Activated naive CD4-positive, alpha-beta T cell treated with anti-CD3 and anti-CD28 coated beads, Interleukin-2, amount 50 U/mL, for 24 hours (primary cell): Measurements from ENCODE around the gene P2RX1.

Experiments used
- H3K27ac Mint-ChIP-seq: one replicate; pipeline ENCODE4 v1.8.0; 2021; ENCODE audit warnings: mild to moderate bottlenecking, mixed read lengths
- H3K27me3 Mint-ChIP-seq: one replicate; pipeline ENCODE4 v1.8.0; 2021; ENCODE audit warnings: mixed read lengths
- H3K36me3 Mint-ChIP-seq: one replicate; pipeline ENCODE4 v1.8.0; 2021; ENCODE audit warnings: mixed read lengths
- H3K4me1 Mint-ChIP-seq: one replicate; pipeline ENCODE4 v1.8.0; 2021; ENCODE audit warnings: mixed read lengths
- H3K4me3 Mint-ChIP-seq: one replicate; pipeline ENCODE4 v1.8.0; 2021; ENCODE audit warnings: mild to moderate bottlenecking, mixed read lengths
- H3K9me3 Mint-ChIP-seq: one replicate; pipeline ENCODE4 v1.8.0; 2021; ENCODE audit warnings: mixed read lengths

P2RX1 gene

DNA sequence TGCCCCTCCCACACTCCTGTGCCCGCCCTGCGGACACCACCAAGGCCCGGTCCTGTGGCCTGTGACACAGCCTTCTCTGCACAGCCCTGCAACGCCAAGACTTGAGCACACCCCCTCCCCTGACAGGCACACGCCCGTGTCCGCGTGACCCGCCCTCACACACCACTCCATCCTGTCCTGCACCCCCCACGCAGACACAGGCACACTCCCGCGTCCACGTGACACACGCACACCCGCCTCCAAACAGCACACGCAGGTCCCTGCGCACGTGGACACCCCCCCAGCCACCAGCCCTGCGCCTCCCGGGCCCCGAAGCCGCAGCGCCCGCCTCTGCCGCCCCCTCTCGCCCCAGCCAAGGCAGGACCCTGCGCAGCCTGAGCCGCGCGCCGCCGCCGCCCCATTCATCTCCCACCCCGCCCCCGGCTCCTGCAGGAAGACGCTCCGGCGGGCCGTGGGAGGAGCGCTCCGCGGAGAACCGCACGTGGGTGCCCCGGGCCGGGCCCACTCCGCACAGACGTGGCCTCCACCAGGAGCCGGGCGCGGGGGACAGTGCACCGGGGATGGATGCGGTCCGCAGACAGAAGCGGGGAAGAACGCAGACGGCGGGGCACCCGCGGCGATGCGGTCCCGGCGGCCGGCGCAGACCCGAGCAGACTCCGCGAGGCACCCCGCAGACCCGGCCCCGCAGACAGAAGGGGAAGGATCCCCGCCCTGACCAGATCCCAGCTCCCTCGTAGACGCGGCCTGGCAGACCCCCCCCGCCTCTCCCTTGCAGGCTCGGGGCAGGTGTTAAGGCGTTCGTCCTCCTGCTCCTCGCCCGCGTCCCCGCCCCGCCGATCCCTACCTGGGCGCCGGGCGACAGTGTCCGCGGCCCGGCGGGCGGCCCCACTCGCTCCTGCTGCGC lies 23.9 kb downstream of the P2RX1 start:
- Mint-ChIP-seq H3K4me1 (peaks cover 36% of the 10 kb centered on the region), H3K27ac (peak overlapping the region; percentile 23), H3K9me3 (no peaks in the 10 kb centered on the region), H3K27me3 (no peaks in the 10 kb centered on the region), H3K4me3 (peak overlapping the region; percentile 73), H3K36me3 (no peaks in the 10 kb centered on the region)

DNA sequence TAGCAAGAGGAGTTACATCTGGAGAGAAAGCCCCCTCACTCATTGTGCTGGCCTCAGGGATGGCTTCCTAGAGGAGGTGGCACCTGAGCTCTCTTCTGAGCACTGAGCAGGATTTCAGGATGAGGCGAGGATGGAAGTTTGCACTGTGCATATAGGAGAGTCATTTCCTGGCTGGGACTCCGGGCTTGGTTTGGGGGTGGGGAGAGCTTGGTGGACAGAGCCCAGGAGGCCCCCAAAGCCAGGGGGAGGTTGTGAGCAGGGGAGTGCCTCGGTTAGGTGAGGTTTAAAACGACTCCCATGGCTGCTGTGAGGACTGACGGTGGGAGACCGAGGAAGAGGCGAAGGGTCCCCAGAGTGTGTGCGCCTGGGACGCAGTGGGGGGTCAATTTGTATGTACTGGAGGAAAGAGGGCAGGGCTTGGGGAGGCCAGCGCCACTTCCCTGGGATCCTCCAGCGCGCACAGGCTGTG lies 24.6 kb downstream of the P2RX1 start:
- Mint-ChIP-seq H3K27me3 (no peaks in the 10 kb centered on the region), H3K36me3 (no peaks in the 10 kb centered on the region), H3K27ac (peak overlapping the region; percentile 39), H3K4me3 (peak overlapping the region; percentile 73), H3K9me3 (no peaks in the 10 kb centered on the region), H3K4me1 (peaks cover 43% of the 10 kb centered on the region)

DNA sequence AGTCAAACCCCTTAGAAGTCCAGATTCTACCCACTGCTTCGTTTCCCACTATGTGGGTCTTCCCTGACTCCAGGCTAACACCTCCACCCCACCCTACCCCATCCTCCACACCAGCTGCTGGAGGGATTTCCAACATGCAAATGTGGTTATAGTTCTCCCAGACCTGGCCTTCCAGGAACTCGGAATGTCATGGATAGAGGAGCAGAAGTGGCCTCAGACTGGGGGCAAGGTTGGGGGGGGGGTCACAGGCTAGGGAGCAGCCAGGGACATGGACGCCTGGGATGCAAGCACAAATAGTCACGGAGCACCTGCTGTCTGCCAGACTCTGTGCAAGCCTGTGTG lies 25.4 kb downstream of the P2RX1 start:
- peaks cover 49% of the 10 kb centered on the region for H3K4me1 Mint-ChIP-seq
- H3K36me3 Mint-ChIP-seq, result no peaks in the 10 kb centered on the region
- no peaks in the 10 kb centered on the region for H3K9me3 Mint-ChIP-seq
- no peaks in the 10 kb centered on the region for H3K27me3 Mint-ChIP-seq
- H3K4me3 Mint-ChIP-seq, result peak overlapping the region; percentile 73
- H3K27ac Mint-ChIP-seq, result no peak overlapping the region

DNA sequence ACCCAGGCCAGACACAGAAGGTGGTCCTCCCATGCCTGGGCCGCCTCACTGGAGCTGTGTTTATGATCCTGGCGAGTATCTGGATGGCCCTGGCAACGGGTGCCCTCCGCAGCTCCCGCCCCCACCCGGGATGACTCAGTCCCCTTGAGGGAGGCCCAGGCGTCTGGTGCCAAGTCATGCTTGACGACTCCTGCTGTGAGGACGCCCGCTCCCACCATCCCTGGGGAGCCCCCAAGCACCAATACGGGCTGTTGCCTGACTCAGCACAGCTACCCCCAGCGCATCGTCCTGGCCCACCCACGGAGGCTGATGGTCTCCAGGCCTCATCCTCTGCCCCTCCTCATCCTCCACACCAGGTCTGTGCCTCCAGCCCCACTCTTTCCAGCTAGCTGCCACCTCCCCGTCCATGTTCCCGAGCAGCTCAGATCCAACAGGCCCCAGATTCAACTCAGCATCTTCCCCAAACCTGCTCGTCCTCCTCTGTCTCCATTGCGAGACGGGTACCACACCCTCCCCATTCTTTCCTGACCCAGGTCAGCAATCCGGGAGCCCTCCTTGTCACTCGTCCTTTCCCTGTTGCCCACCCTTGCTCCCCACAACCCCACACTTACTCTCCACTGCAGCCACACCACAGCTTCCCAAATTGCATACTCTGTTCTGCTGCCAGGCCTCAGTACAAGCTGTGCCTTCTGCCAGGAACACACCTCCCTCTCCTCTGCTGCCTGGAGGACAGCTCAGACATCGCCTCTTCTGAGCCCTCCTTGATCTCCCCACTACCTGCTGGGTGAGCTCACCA lies 26.0 kb downstream of the P2RX1 start:
- H3K9me3 Mint-ChIP-seq, result no peaks in the 10 kb centered on the region
- peaks cover 49% of the 10 kb centered on the region for H3K4me1 Mint-ChIP-seq
- no peaks in the 10 kb centered on the region for H3K27me3 Mint-ChIP-seq
- peak overlapping the region; percentile 73 for H3K4me3 Mint-ChIP-seq
- H3K36me3 Mint-ChIP-seq, result no peaks in the 10 kb centered on the region
- no peak overlapping the region for H3K27ac Mint-ChIP-seq

DNA sequence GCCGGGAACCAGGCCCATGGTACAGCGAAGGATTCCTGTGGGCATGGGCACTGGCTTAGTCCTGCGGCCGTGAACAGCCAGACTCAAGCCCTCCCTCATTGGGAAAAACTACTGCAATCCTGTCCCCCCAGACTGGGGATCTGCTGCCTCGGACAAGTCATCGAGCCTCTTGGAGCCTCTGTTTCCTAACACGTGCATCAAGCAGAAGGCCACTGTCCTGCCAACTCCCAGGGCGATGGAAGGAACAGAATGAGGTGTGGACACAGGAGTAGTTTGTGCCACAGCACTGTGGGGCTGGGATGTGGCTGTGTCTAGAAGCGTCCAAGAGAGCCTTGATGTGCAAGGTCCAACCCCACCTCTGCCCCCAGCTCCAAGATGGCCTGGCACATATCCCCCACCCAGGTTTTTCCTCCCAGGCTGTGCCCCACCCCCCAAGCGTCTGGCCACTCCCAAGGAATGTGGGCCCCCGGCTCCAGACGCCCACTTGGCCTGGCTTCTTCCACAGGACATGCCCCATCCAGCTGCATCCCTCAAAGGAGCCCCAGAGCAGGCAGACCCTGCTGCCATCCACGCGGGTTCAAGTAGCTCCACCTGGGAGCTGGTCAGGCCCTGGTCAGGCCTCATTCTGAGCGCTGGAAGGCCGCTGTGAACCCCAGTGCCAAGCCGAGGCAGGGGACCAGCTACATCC lies 26.8 kb downstream of the P2RX1 start:
- no peaks in the 10 kb centered on the region for H3K9me3 Mint-ChIP-seq
- H3K27me3 Mint-ChIP-seq, result no peaks in the 10 kb centered on the region
- H3K27ac Mint-ChIP-seq, result no peak overlapping the region
- no peaks in the 10 kb centered on the region for H3K36me3 Mint-ChIP-seq
- no peak overlapping the region for H3K4me3 Mint-ChIP-seq
- peaks cover 49% of the 10 kb centered on the region for H3K4me1 Mint-ChIP-seq

DNA sequence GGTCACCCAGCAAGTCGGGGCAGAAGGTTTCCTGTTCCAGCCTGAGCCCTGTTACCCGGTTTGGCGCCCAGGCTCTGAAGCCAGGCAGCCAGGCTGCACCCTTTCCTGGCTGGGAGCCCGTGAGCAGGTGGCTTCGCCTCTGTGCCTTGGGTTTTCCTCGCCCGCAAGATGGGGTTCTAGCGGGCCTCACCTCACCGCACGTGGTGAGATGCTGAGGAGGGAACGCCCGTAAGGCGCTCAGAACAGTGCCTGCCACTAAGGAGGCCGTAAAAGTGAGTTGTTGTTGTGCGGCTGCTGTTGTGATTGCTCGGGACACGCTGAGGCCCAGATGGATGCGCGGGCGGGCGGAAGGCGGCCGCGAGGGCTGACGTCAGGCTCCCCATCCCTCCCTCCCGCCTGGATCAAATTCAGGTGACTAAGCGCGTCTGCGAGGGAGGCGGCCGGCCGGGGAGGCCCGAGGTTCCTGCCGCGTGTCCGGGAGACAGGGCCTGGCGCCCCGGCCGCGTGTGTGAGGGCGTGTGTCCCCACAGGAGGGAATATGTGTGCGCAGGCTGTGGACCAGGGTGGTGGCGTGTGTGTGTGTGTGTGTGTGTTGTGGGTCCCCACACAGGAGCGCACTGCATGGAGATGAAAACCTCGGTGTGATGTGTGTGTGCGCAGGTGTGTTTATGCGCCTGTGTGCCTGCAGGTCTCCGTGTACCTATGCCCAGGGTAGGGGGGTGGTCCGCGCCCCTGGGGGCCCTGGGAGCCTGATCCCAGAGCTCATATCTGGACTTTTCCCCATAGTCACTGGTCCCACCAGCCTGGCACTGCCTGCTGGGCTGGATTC lies 27.7 kb downstream of the P2RX1 start:
- H3K27me3 Mint-ChIP-seq, result no peaks in the 10 kb centered on the region
- H3K36me3 Mint-ChIP-seq, result no peaks in the 10 kb centered on the region
- H3K27ac Mint-ChIP-seq, result no peak overlapping the region
- H3K9me3 Mint-ChIP-seq, result no peaks in the 10 kb centered on the region
- H3K4me3 Mint-ChIP-seq, result no peak overlapping the region
- H3K4me1 Mint-ChIP-seq, result peaks cover 43% of the 10 kb centered on the region

DNA sequence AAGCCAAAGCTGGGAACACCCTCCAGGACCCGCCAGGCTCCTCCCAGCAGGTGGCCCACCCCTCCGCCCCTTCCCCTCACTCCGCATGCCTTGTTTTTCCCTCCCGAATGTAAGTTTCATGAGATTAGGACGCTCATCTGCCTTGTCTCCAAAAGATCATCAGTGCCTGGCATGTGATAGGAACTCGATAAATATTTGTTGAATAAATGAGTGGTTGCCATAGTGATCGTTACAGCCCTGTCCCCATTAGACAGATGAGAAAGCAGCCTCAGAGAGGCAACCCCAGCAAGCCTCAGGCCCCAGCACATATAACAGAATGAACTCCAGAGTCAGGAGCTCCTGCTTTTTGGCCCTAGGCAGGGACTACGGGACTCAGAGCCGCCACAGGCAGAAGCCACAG lies 28.5 kb downstream of the P2RX1 start:
- H3K36me3 Mint-ChIP-seq, result no peaks in the 10 kb centered on the region
- no peaks in the 10 kb centered on the region for H3K9me3 Mint-ChIP-seq
- H3K4me3 Mint-ChIP-seq, result peak overlapping the region; percentile 20
- peaks cover 40% of the 10 kb centered on the region for H3K4me1 Mint-ChIP-seq
- H3K27ac Mint-ChIP-seq, result no peak overlapping the region
- H3K27me3 Mint-ChIP-seq, result no peaks in the 10 kb centered on the region

DNA sequence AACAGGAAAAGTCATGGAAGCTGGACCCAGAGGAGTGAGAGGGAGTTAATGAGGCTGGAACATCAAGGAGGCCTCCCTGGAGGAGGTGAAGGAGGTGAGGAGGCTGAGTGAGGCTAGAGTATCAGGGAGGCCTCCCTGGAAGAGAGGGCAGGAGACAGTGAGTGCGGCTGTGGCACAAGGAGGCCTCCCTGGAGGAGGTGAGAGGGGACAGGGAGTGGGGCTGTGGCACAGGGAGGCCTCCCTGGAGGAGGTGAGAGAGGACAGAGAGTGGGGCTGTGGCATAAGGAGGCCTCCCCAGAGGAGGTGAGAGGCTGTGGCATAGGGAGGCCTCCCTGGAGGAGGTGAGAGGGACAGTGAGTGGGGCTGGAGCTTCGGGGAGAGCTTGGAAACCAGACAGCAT lies 28.9 kb downstream of the P2RX1 start:
- Mint-ChIP-seq H3K36me3 (no peaks in the 10 kb centered on the region), H3K27ac (peak overlapping the region; percentile 75), H3K27me3 (no peaks in the 10 kb centered on the region), H3K4me3 (peak overlapping the region; percentile 68), H3K4me1 (peaks cover 40% of the 10 kb centered on the region), H3K9me3 (no peaks in the 10 kb centered on the region)

DNA sequence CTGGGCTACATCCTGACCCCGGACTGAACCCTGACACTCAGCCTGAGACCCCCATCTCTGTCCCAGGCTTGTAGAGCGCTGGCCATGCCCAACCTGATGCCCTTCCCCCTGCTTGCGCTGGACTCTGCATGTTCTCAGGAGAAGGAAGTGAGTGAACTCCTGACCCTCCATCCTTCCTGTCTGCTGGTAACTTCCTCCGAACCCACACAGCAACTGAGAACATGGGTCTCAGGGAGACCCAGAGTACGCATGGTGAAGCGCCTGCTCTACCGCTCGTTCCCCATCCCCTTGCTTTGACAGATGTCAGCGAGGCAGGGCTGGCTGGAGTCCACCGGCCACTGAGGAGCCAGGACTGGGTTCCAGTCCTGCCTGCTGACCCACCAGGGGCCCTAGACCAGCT lies 29.5 kb downstream of the P2RX1 start:
- no peaks in the 10 kb centered on the region for H3K27me3 Mint-ChIP-seq
- peak overlapping the region; percentile 68 for H3K4me3 Mint-ChIP-seq
- no peaks in the 10 kb centered on the region for H3K36me3 Mint-ChIP-seq
- H3K27ac Mint-ChIP-seq, result peak overlapping the region; percentile 35
- H3K9me3 Mint-ChIP-seq, result no peaks in the 10 kb centered on the region
- H3K4me1 Mint-ChIP-seq, result peaks cover 39% of the 10 kb centered on the region

DNA sequence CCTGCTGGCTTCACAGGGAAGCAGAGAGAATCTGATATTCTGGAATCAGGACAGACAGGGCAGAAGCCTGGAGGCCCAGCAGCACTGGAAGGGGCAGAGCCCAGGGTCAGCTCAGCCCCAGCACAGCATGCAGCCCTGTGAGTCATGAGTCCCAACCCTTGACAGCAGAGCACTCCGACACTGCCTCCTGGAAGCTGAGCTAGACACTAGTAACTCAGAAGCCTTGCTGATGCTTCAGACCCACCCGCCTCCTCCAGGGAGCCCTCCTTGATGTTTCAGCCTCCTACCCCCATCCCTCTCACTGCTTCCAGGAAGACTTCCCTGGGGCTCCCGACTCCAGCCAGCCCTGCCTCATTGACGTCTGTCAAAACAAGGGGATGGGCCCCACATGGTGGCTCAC lies 30.3 kb downstream of the P2RX1 start:
- no peaks in the 10 kb centered on the region for H3K36me3 Mint-ChIP-seq
- H3K27me3 Mint-ChIP-seq, result no peaks in the 10 kb centered on the region
- H3K27ac Mint-ChIP-seq, result no peak overlapping the region
- H3K4me3 Mint-ChIP-seq, result no peak overlapping the region
- H3K9me3 Mint-ChIP-seq, result no peaks in the 10 kb centered on the region
- peaks cover 31% of the 10 kb centered on the region for H3K4me1 Mint-ChIP-seq

DNA sequence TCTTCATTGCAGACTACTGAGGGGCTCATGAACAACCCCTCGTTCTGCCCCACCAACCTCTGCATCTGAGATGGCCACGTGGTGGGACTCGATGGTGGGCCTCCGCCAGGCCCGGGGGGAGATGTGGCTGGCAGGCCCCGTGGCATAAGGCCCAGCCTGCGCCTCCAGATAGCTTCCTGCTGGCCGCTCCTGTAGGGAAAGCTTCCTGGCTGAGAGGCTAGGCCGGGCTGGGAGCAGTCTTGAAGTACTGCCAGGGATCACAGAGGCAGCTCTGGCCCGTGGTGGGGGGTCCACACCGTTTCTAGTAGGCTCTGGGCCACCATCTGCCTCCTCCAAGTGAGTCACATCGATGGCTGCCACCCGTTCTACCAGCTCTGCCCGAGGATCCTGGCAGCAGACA lies 31.0 kb downstream of the P2RX1 start:
- Mint-ChIP-seq H3K36me3 (no peaks in the 10 kb centered on the region), H3K27me3 (no peaks in the 10 kb centered on the region), H3K9me3 (no peaks in the 10 kb centered on the region), H3K4me3 (no peak overlapping the region), H3K4me1 (peaks cover 25% of the 10 kb centered on the region), H3K27ac (no peak overlapping the region)

DNA sequence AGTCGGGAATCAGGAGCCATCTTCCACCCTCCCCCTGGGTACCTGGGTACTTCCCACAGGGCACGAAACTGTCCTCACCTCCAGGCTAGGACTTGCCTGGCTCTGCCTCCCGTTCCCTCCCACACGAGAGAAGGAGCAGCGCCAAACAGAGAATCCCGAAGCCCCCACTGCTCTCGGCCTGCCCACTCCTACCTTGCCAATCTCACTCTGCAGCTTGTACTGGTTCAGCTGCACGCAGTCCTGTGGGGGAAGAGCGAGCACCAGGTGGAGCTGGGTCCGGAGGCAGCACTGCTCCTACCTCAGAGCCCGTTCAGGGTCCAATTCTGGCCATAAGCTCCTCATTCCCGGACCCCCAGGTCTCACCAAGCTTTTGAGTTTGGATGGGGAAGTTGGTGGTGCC lies 32.1 kb downstream of the P2RX1 start:
- Mint-ChIP-seq H3K27ac (no peak overlapping the region), H3K4me3 (no peak overlapping the region), H3K27me3 (no peaks in the 10 kb centered on the region), H3K36me3 (no peaks in the 10 kb centered on the region), H3K4me1 (peaks cover 24% of the 10 kb centered on the region), H3K9me3 (no peaks in the 10 kb centered on the region)

DNA sequence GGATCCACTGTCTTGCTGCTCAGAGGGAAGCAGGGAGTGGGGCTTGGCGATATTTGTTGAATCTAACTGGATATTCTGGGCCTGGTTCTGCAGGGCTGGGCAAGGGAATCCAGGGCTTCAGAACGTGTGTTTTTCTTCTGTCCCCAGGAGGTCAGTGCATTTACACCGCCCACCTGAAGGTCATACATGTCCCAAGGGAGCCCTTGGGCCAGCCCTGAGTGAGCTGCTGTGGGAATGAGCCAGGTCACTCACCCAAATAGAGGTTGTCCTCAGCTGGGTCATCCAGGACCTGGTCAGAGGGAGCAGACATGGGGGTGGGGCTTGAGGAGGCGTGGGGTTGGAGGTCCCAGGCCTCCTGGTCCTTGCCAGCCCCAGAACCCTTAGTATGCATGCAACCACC lies 34.0 kb downstream of the P2RX1 start:
- Mint-ChIP-seq H3K27me3 (no peaks in the 10 kb centered on the region), H3K4me3 (no peak overlapping the region), H3K9me3 (no peaks in the 10 kb centered on the region), H3K4me1 (peaks cover 12% of the 10 kb centered on the region), H3K27ac (no peak overlapping the region), H3K36me3 (no peaks in the 10 kb centered on the region)

DNA sequence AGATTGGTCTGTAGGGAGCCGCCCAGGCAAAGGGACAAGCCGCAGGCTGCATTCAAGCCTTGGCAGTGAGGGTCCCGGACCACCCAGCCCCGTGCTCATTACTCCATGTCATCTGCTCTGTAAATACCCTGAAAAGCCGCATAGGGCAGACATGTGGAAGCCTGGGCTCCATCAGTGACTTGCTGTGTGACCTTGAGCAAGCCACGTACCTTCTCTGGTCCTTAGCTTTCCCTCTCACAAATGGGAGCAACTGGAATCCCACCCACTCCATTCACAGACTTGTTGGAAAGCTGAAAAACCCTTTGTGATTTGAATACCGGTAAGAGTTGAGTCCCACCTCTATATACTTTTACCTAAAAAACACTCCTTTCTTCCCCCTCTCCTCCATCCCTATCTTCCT lies 35.3 kb downstream of the P2RX1 start:
- H3K36me3 Mint-ChIP-seq, result no peaks in the 10 kb centered on the region
- no peaks in the 10 kb centered on the region for H3K9me3 Mint-ChIP-seq
- no peaks in the 10 kb centered on the region for H3K27me3 Mint-ChIP-seq
- no peaks in the 10 kb centered on the region for H3K4me1 Mint-ChIP-seq
- no peak overlapping the region for H3K27ac Mint-ChIP-seq
- no peak overlapping the region for H3K4me3 Mint-ChIP-seq
